MM.1S (cell line): Measurements from ENCODE around the gene BNIP3.

Experiments
- DNase-seq: peaks from one replicate; pipeline ENCODE4 v3.0.0-alpha.2; 2015
- H2AFZ ChIP-seq: fragments of 300-600 bp; sonication (generic); 2 replicates; pipeline ENCODE4 v1.6.0; 2016; ENCODE audit warnings: antibody characterized with exemption, low read length
- H3F3A ChIP-seq: fragments of 300-600 bp; sonication (generic); 2 replicates; pipeline ENCODE4 v1.6.1; 2016; ENCODE audit warnings: mild to moderate bottlenecking, antibody characterized with exemption, low read length, moderate library complexity, mixed read lengths; ENCODE audit not compliant: insufficient read depth
- H3K27ac ChIP-seq: fragments of 300-600 bp; sonication (generic); 2 replicates; pipeline ENCODE4 v1.5.1; 2016; ENCODE audit warnings: mild to moderate bottlenecking, low read length
- H3K27me3 ChIP-seq: fragments of 300-600 bp; sonication (generic); replicated peaks from 2 replicates; pipeline ENCODE4 v1.6.0; 2016; ENCODE audit warnings: low read length; ENCODE audit not compliant: insufficient read depth
- H3K36me3 ChIP-seq: fragments of 300-600 bp; sonication (generic); replicated peaks from 2 replicates; pipeline ENCODE4 v1.6.1; 2016; ENCODE audit warnings: mild to moderate bottlenecking, low read length, mixed read lengths; ENCODE audit not compliant: insufficient read depth
- H3K4me1 ChIP-seq: fragments of 300-600 bp; sonication (generic); 2 replicates; pipeline ENCODE4 v1.6.1; 2016; ENCODE audit warnings: low read length, mixed read lengths
- H3K4me2 ChIP-seq: fragments of 300-600 bp; sonication (generic); 2 replicates; pipeline ENCODE4 v1.6.0; 2016; ENCODE audit warnings: low read depth, low read length
- H3K4me3 ChIP-seq: fragments of 300-600 bp; sonication (generic); 2 replicates; pipeline ENCODE4 v1.5.1; 2016; ENCODE audit warnings: low read length, mixed read lengths
- H3K79me2 ChIP-seq: fragments of 300-600 bp; sonication (generic); 2 replicates; pipeline ENCODE4 v1.6.1; 2016; ENCODE audit warnings: mixed run types, low read length, mixed read lengths
- H3K9ac ChIP-seq: fragments of 300-600 bp; sonication (generic); 2 replicates; pipeline ENCODE4 v1.6.1; 2016; ENCODE audit warnings: low read length, mixed read lengths
- H3K9me2 ChIP-seq: fragments of 300-600 bp; sonication (generic); replicated peaks from 2 replicates; pipeline ENCODE4 v1.6.1; 2016; ENCODE audit warnings: mild to moderate bottlenecking, low read length, mixed read lengths; ENCODE audit not compliant: insufficient read depth
- H3K9me3 ChIP-seq: fragments of 300-600 bp; sonication (generic); replicated peaks from 2 replicates; pipeline ENCODE4 v1.6.1; 2016; ENCODE audit warnings: mild to moderate bottlenecking, low read length, mixed read lengths; ENCODE audit not compliant: insufficient read depth
- H4K20me1 ChIP-seq: fragments of 300-600 bp; sonication (generic); 2 replicates; pipeline ENCODE4 v1.6.1; 2016; ENCODE audit warnings: mild to moderate bottlenecking, low read length, moderate library complexity, mixed read lengths; ENCODE audit not compliant: insufficient read depth
- EZH2 ChIP-seq: fragments of 300-600 bp; sonication (generic); optimal IDR thresholded peaks from 2 replicates; pipeline ENCODE3; 2017; ENCODE audit warnings: low read depth, mild to moderate bottlenecking, antibody characterized with exemption, low read length, mixed read lengths
- EZH2phosphoT487 ChIP-seq: fragments of 300-600 bp; sonication (generic); IDR thresholded peaks from 2 replicates; pipeline ENCODE4 v1.6.1; 2018; ENCODE audit warnings: antibody characterized with exemption, low read length
- TF ChIP-seq, protein P1 (sequence below): fragments of 300-600 bp; sonication (generic); IDR thresholded peaks from 2 replicates; pipeline ENCODE4 v1.5.1; 2016; ENCODE audit warnings: antibody characterized with exemption, low read length, mixed read lengths

Gene BNIP3

DNA sequence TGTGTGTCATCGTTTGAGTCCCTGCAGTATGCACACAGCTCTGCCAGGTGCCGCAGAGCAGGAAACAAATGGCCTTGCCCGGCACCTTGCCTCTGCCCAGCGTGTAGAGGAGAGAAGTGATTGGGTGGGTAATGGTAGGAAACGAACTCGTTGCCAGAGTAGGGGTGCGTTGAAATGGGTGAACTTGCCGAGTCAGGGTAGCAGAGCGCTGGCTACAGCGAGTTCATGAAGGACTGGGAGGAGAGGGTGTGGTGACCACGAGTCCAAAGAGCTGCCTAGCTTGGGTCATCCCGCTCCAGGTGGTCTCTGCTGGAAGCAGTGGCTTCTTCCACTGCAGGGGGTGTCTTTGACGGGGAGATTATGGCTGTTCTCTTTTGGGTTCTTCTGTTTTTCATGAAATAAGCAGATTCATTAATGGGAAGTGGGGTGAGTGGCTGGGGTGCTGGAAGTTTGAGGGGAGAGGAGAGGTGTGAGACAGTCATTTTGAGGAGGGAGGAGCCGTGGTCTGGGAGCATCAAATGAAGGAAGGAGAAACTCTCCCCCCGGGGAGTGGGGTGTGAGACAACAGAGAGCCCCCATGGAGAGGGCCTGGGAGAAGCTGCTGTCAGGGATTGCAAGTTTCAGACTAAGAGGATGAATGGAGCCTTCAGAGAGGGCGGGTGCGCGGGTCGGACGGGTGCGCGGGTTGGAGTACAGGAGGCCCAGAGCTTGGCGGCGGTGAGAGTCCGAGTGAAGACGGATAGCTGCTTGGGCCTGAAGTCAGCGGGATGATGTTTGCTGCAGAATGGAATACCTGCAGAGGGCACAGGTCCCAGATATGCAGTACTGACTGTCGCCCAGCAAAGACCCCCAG is 54.8 kb downstream of the BNIP3 start:
- Histone ChIP-seq H3K27me3 (no peaks in the 10 kb centered on the region), H3K9me3 (no peaks in the 10 kb centered on the region), H4K20me1 (no peaks in the 10 kb centered on the region), H3K4me2 (no peak overlapping the region), H3K4me1 (no peaks in the 10 kb centered on the region), H3K9ac (no peak overlapping the region), H3K9me2 (no peaks in the 10 kb centered on the region), H3K27ac (no peak overlapping the region), H3K36me3 (peaks cover 12% of the 10 kb centered on the region; the same call in 1 of the 2 replicates), H2AFZ (no peak overlapping the region), H3F3A (no peaks in the 10 kb centered on the region), H3K79me2 (peaks cover 99% of the 10 kb centered on the region), H3K4me3 (no peak overlapping the region)
- TF ChIP-seq EZH2phosphoT487 (no peak), EZH2 (no peak)
- TF ChIP-seq, protein P1, sequence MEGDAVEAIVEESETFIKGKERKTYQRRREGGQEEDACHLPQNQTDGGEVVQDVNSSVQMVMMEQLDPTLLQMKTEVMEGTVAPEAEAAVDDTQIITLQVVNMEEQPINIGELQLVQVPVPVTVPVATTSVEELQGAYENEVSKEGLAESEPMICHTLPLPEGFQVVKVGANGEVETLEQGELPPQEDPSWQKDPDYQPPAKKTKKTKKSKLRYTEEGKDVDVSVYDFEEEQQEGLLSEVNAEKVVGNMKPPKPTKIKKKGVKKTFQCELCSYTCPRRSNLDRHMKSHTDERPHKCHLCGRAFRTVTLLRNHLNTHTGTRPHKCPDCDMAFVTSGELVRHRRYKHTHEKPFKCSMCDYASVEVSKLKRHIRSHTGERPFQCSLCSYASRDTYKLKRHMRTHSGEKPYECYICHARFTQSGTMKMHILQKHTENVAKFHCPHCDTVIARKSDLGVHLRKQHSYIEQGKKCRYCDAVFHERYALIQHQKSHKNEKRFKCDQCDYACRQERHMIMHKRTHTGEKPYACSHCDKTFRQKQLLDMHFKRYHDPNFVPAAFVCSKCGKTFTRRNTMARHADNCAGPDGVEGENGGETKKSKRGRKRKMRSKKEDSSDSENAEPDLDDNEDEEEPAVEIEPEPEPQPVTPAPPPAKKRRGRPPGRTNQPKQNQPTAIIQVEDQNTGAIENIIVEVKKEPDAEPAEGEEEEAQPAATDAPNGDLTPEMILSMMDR = no peak
- DNase-seq = no peak

DNA sequence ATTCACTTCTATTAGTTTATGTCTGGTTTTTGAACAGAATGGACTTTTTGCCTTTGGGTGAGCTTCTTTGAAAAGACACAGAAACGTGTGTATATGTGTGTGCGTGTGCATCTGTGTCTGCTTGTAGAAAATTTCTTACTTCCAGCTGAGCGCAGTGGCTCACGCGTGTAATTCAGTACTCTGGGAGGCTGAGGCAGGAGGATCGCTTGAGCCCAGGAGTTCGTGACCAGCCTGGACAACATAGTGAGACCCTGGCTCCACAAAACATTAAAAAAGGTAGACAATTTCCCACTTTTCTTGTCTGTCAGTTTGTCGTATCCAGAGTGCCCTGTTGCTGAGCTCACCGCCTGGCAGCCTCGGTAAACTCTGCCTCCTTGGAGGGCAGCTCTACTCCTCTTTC is 55.5 kb downstream of the BNIP3 start:
- Histone ChIP-seq H3K9ac (no peak overlapping the region), H3K4me3 (no peak overlapping the region), H3K27ac (no peak overlapping the region), H3F3A (no peaks in the 10 kb centered on the region), H3K4me1 (no peaks in the 10 kb centered on the region), H3K27me3 (no peaks in the 10 kb centered on the region), H2AFZ (no peak overlapping the region), H3K4me2 (no peak overlapping the region), H3K36me3 (peaks cover 12% of the 10 kb centered on the region; the same call in 1 of the 2 replicates), H4K20me1 (no peaks in the 10 kb centered on the region), H3K9me3 (no peaks in the 10 kb centered on the region), H3K79me2 (peaks cover 99% of the 10 kb centered on the region), H3K9me2 (no peaks in the 10 kb centered on the region)
- DNase-seq = no peak
- TF ChIP-seq EZH2phosphoT487 (no peak), EZH2 (no peak)
- TF ChIP-seq, protein P1 = no peak

- Histone ChIP-seq H3K27ac (no peak overlapping the region), H3K4me2 (no peak overlapping the region), H2AFZ (no peak overlapping the region), H3K79me2 (peaks cover 99% of the 10 kb centered on the region), H4K20me1 (no peaks in the 10 kb centered on the region), H3K27me3 (no peaks in the 10 kb centered on the region), H3K9me3 (no peaks in the 10 kb centered on the region), H3F3A (no peaks in the 10 kb centered on the region), H3K9ac (no peak overlapping the region), H3K4me1 (no peaks in the 10 kb centered on the region), H3K36me3 (peaks cover 12% of the 10 kb centered on the region; the same call in 1 of the 2 replicates), H3K9me2 (no peaks in the 10 kb centered on the region), H3K4me3 (no peak overlapping the region)
- no peak for TF ChIP-seq EZH2phosphoT487
- no peak for TF ChIP-seq EZH2
- TF ChIP-seq, protein P1 = no peak
- no peak for DNase-seq
Measured at GRCh38 chr10:131925716-131926115, 56.0 kb downstream of the BNIP3 start.
